Islet precursor cell (in vitro differentiated cells): Measurements from ENCODE around the gene STEAP4.
"Not testable (repeated sequence)": the region's sequence is repeated elsewhere in the genome, so short reads cannot be mapped to it uniquely, and the experiment has no call there.

Source experiments
- DNase-seq: peaks from one replicate; pipeline ENCODE4 v3.0.0-alpha.2; 2018

STEAP4 gene

GRCh38 chr7:88268051-88268450 is 38.6 kb downstream of the STEAP4 start:
- no peak for DNase-seq

GRCh38 chr7:88267421-88267820 is 39.3 kb downstream of the STEAP4 start:
- DNase-seq, result no peak

- DNase-seq, result not testable (repeated sequence)
Measured at GRCh38 chr7:88264987-88265386, 41.7 kb downstream of the STEAP4 start.

GRCh38 chr7:88262562-88262961 is 44.1 kb downstream of the STEAP4 start:
- DNase-seq, result no peak

- no peak for DNase-seq
Measured at GRCh38 chr7:88260719-88261118, 46.0 kb downstream of the STEAP4 start.

- DNase-seq, result no peak
Measured at GRCh38 chr7:88259656-88260380, 46.9 kb downstream of the STEAP4 start.

GRCh38 chr7:88258296-88258695 is 48.4 kb downstream of the STEAP4 start:
- DNase-seq, result not testable (repeated sequence)

GRCh38 chr7:88256906-88257305 is 49.8 kb downstream of the STEAP4 start:
- no peak for DNase-seq

GRCh38 chr7:88254721-88255424 is 51.8 kb downstream of the STEAP4 start:
- DNase-seq, result no peak

- no peak for DNase-seq
Measured at GRCh38 chr7:88253640-88254039, 53.1 kb downstream of the STEAP4 start.

GRCh38 chr7:88244258-88244657 is 62.4 kb downstream of the STEAP4 start:
- DNase-seq, result no peak

GRCh38 chr7:88243345-88243909 is 63.3 kb downstream of the STEAP4 start:
- DNase-seq, result peak; percentile 68

- DNase-seq, result no peak
Measured at GRCh38 chr7:88239852-88240251, 66.8 kb downstream of the STEAP4 start.

GRCh38 chr7:88233828-88234227 is 72.9 kb downstream of the STEAP4 start:
- DNase-seq, result no peak

- DNase-seq, result no peak
Measured at GRCh38 chr7:88230646-88231045, 76.0 kb downstream of the STEAP4 start.

GRCh38 chr7:88229302-88229995 is 77.2 kb downstream of the STEAP4 start:
- DNase-seq, result no peak

GRCh38 chr7:88226886-88227516 is 79.7 kb downstream of the STEAP4 start:
- no peak for DNase-seq

- no peak for DNase-seq
Measured at GRCh38 chr7:88226201-88226600, 80.5 kb downstream of the STEAP4 start.

- DNase-seq, result no peak
Measured at GRCh38 chr7:88224601-88225275, 82.0 kb downstream of the STEAP4 start.

- no peak for DNase-seq
Measured at GRCh38 chr7:88223265-88223664, 83.4 kb downstream of the STEAP4 start.
